PC-3 (cell line): ENCODE measurements around the gene EFCAB6. TPM values are rescaled to one million over a fixed set of nuclear protein-coding genes. Genes with fewer than 3 reads are reported as not detected.
A peak's percentile ranks its signal among the peaks of the same experiment; 100 is the strongest.

Experiments used
- ATAC-seq: fragments of 200-7000 bp; cut with Tn5 transposase; 2 replicates; pipeline ENCODE4 v1.9.1; 2020; ENCODE audit warnings: mild to moderate bottlenecking, moderate library complexity
- BruUV-seq: library from RNA; stranded (reverse); fragments of 400-500 nt; replicated peaks from 2 replicates; lab custom pipeline; 2021; lab: Mats Ljungman, UMichigan
- CTCF ChIA-PET: fragments of 300-600 bp; sonication (Branson Sonifier 250); formaldehyde crosslinking; loops from one replicate; lab custom pipeline; 2022; ENCODE audit warnings: antibody characterized with exemption; lab: Charles Lee
- POLR2A ChIA-PET: fragments of 300-600 bp; sonication (Branson Sonifier 250); formaldehyde crosslinking; loops from one replicate; lab custom pipeline; 2022; ENCODE audit warnings: antibody characterized with exemption; ENCODE audit not compliant: unreplicated experiment; lab: Charles Lee
- DNase-seq: peaks from one replicate; pipeline ENCODE4 v3.0.0-alpha.2; 2015
- H2AFZ ChIP-seq: fragments of 300-600 bp; sonication (generic); 2 replicates; pipeline ENCODE4 v1.6.0; 2016; ENCODE audit warnings: antibody characterized with exemption, low read length
- H3F3A ChIP-seq: fragments of 300-600 bp; sonication (generic); one replicate; pipeline ENCODE4 v1.6.0; 2017; ENCODE audit warnings: antibody characterized with exemption, low read length, control low read depth, mild to moderate bottlenecking; ENCODE audit not compliant: unreplicated experiment
- H3K27ac ChIP-seq: fragments of 300-600 bp; sonication (generic); 2 replicates; pipeline ENCODE4 v1.5.1; 2016; ENCODE audit warnings: mild to moderate bottlenecking, low read length
- H3K27me3 ChIP-seq: fragments of 300-600 bp; sonication (generic); 2 replicates; pipeline ENCODE4 v1.6.1; 2016; ENCODE audit warnings: low read length, mixed read lengths
- H3K36me3 ChIP-seq: fragments of 300-600 bp; sonication (generic); 2 replicates; pipeline ENCODE4 v1.6.1; 2016; ENCODE audit warnings: low read depth, mixed run types, low read length, mixed read lengths
- H3K4me1 ChIP-seq: fragments of 300-600 bp; sonication (generic); 2 replicates; pipeline ENCODE4 v1.5.1; 2016; ENCODE audit warnings: low read length; ENCODE audit not compliant: insufficient read depth
- H3K4me2 ChIP-seq: fragments of 300-600 bp; sonication (generic); 2 replicates; pipeline ENCODE4 v1.6.0; 2016; ENCODE audit warnings: low read length
- H3K4me3 ChIP-seq: fragments of 300-600 bp; sonication (generic); 2 replicates; pipeline ENCODE4 v1.5.1; 2016; ENCODE audit warnings: mild to moderate bottlenecking, low read length, mixed read lengths
- H3K79me2 ChIP-seq: fragments of 300-600 bp; sonication (generic); 2 replicates; pipeline ENCODE4 v1.6.1; 2017; ENCODE audit warnings: low read length, mixed read lengths
- H3K9ac ChIP-seq: fragments of 300-600 bp; sonication (generic); 2 replicates; pipeline ENCODE4 v1.6.0; 2016; ENCODE audit warnings: mild to moderate bottlenecking, low read length
- H3K9me2 ChIP-seq: fragments of 300-600 bp; sonication (generic); replicated peaks from 2 replicates; pipeline ENCODE4 v1.6.1; 2016; ENCODE audit warnings: mixed run types, low read length, mixed read lengths
- H3K9me3 ChIP-seq: fragments of 300-600 bp; sonication (generic); 2 replicates; pipeline ENCODE4 v1.6.1; 2016; ENCODE audit warnings: low read length, mixed read lengths
- H4K20me1 ChIP-seq: fragments of 300-600 bp; sonication (generic); 2 replicates; pipeline ENCODE4 v1.6.1; 2016; ENCODE audit warnings: low read length, mixed read lengths
- EZH2 ChIP-seq: fragments of 300-600 bp; sonication (generic); IDR thresholded peaks from one replicate; pipeline ENCODE4 v1.6.1; 2017; ENCODE audit warnings: antibody characterized with exemption, mild to moderate bottlenecking, low read length; ENCODE audit not compliant: unreplicated experiment
- EZH2phosphoT487 ChIP-seq: fragments of 300-600 bp; sonication (generic); IDR thresholded peaks from 2 replicates; pipeline ENCODE4 v1.6.1; 2018; ENCODE audit warnings: mild to moderate bottlenecking, antibody characterized with exemption, low read length, borderline replicate concordance
- intact Hi-C: fragments of 100-400 bp; cut with micrococcal nuclease; formaldehyde crosslinking; loops from 2 replicates; pipeline ENCODE4 v1.9.0; 2023
- total RNA-seq: library from RNA; depleted of rRNA; stranded (reverse); fragments of >200 nt; gene quantifications from 2 replicates; pipeline ENCODE4 v1.2.3, GENCODE V29; 2014
- TF ChIP-seq, protein P1 (sequence below): fragments of 300-600 bp; sonication (generic); conservative IDR thresholded peaks from 2 replicates; pipeline ENCODE4 v1.5.1; 2017; ENCODE audit warnings: antibody characterized with exemption, low read depth, mild to moderate bottlenecking, low read length

The EFCAB6 gene
- total RNA-seq, 1 experiment from 2014 or later: 0.07 TPM

DNA sequence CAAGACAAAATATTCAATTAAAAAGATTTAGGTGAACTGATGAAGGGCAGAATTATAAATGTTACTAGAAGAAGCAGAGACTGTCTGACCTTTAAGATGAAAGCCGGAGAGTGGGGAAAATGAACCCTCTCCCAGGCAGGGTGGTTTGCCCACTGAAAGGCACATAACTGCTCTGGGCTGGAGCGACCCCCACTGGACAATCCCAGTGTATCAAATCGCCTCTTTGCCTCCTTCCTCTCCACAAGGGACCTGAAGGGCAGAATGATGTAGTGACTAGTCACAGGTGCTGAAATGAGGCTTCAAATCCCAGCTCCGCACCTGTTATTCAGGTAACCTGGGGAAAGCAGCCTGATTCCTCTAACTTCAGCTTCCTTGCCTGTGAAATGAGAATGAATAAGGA is 69.0 kb downstream of the EFCAB6 start:
- TF ChIP-seq, protein P1, sequence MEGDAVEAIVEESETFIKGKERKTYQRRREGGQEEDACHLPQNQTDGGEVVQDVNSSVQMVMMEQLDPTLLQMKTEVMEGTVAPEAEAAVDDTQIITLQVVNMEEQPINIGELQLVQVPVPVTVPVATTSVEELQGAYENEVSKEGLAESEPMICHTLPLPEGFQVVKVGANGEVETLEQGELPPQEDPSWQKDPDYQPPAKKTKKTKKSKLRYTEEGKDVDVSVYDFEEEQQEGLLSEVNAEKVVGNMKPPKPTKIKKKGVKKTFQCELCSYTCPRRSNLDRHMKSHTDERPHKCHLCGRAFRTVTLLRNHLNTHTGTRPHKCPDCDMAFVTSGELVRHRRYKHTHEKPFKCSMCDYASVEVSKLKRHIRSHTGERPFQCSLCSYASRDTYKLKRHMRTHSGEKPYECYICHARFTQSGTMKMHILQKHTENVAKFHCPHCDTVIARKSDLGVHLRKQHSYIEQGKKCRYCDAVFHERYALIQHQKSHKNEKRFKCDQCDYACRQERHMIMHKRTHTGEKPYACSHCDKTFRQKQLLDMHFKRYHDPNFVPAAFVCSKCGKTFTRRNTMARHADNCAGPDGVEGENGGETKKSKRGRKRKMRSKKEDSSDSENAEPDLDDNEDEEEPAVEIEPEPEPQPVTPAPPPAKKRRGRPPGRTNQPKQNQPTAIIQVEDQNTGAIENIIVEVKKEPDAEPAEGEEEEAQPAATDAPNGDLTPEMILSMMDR: peak; percentile 49
- TF ChIP-seq EZH2 (no peak), EZH2phosphoT487 (no peak)
- BruUV-seq: no TSS peak
- Histone ChIP-seq H3K4me1 (no peaks in the 10 kb centered on the region), H3K9ac (no peak overlapping the region), H3K27ac (no peak overlapping the region), H3K27me3 (peaks cover 18% of the 10 kb centered on the region; the same call in 1 of the 2 replicates), H3K4me3 (no peak overlapping the region), H4K20me1 (no peaks in the 10 kb centered on the region), H3K9me3 (no peaks in the 10 kb centered on the region), H3K9me2 (no peaks in the 10 kb centered on the region), H3K36me3 (no peaks in the 10 kb centered on the region), H3K4me2 (no peak overlapping the region), H3K79me2 (no peaks in the 10 kb centered on the region), H2AFZ (no peak overlapping the region), H3F3A (no peaks in the 10 kb centered on the region)
- ChIA-PET CTCF (no interaction called here), POLR2A (no interaction called here)
- intact Hi-C loops: no loop called here
- ATAC-seq (no peak), DNase-seq (peak; percentile 14)

DNA sequence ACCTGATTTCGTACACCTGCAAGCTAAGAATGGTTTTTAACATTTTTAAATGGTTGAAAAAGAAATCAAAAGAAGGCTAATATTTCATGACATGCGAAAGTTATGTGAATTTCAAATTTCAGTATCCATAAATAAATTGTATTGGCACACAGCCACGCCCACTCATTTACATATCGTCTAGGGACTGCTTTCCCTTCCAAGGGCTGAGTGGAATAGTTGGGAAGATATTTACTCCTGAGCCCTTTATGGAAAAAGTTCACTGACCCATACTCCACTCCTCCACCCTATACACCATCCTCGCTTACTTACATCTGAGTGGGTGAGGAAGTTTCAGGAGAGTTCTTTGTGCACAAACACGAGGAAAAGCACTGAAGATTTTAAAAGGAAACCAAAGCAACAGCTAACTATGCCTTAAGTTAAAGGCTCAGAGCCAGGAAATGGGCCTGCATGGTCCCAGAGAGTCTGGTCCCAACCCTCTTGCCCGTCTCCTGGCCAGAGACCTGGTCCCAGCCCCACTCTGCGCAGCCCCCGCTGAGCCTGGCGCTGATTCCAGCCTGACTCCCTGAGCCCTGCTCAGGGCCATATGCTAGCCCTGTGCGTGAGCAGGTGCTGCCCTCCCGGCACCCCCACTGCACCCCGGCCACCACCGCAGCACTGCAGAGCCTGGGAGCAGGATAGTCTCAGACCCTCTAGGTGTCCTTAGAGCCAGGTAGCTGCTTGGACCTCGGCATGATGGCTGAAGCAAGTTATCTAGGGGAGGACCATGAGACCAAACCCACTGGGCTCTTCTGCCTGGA is 69.8 kb downstream of the EFCAB6 start:
- POLR2A ChIA-PET: no interaction called here
- TF ChIP-seq EZH2 (no peak), EZH2phosphoT487 (no peak)
- TF ChIP-seq, protein P1: no peak
- Histone ChIP-seq H2AFZ (no peak overlapping the region), H3K9ac (no peak overlapping the region), H3K9me2 (no peaks in the 10 kb centered on the region), H3K79me2 (no peaks in the 10 kb centered on the region), H3K36me3 (no peaks in the 10 kb centered on the region), H3K27me3 (peaks cover 18% of the 10 kb centered on the region; the same call in 1 of the 2 replicates), H3K9me3 (no peaks in the 10 kb centered on the region), H3K4me1 (no peaks in the 10 kb centered on the region), H3F3A (no peaks in the 10 kb centered on the region), H4K20me1 (no peaks in the 10 kb centered on the region), H3K27ac (no peak overlapping the region), H3K4me2 (no peak overlapping the region), H3K4me3 (no peak overlapping the region)
- CTCF ChIA-PET: interaction anchor here (0.6 kb wide), 1 partner anchor 25 kb away, joined by 3 read pairs; no protein-coding TSS in a partner anchor
- DNase-seq (no peak), ATAC-seq (no peak)
- intact Hi-C loops: no loop called here
- BruUV-seq: no TSS peak
